Hematopoietic multipotent progenitor cell treated with erythropoietin and hydrocortisone succinate and interleukin-3 and kit ligand, for 8 days (in vitro differentiated cells): ENCODE data around the gene COX15.
"Not testable (repeated sequence)": the region's sequence is repeated elsewhere in the genome, so short reads cannot be mapped to it uniquely, and the experiment has no call there.

Source experiments
- DNase-seq: peaks from one replicate; pipeline ENCODE4 v3.0.0-alpha.2; 2015

COX15 gene

DNA sequence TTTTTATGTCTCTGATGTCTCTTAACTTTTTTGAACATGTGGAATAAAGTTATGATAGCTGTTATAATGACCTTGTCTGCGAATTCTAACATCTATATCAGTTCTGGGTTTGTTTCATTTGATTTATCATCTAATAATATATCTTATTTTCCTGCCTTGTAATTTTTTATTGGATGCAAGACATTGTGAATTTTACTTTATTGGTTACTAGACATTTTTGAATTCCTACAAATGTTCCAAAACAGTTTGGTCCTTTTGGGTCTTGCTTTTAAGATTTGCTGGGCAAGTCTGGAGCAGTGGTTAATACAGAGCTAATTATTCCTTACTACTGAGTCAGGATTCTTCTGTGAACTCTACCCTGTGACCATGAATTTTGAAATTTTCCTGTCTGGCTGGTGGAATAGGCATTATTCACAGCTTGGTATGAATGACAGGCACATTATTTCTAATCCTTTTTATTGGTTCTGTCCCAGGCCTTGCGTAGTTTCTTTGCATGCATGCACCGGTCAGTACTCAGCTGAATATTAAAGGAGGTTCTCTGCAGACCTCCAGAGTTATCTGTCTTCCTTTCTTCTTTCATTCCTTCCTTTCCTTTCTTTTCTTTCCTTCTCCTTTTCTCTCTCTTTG lies 9.1 kb upstream of the COX15 start:
- no peak for DNase-seq

DNA sequence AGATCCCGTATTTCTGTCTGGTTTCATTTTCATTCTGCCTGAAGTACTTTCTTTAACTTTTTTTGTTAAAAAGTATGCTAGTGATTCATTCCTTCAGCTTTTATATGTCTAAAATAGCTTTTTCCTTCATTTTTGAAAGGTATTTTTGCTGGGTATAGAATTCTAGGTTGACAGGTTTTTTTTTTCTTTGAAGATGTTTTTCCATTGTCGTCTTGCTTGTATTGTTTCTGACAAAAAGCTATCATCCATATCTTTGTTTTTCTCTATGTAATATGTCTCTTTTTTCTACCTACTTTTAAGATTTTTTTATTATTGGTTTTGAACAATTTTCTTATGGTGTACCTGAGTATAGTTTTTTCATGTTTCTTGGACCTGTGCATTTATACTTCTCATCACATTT lies 8.3 kb upstream of the COX15 start:
- no peak for DNase-seq

DNA sequence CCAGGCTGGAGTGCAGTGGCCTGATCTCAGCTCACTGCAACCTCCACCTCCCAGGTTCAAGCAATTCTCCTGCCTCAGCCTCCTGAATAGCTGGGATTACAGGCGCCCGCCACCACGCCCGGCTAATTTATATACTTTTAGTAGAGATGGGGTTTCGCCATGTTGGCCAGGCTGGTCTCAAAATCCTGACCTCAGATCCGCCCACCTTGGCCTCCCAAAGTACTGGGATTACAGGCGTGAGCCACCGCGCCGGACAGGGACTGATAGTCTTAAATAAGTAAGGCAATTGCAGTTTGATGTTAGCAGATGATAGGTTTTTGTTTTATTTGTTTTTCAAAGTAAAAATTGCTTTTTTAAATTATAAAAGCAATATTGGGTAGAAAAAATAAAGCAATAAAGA lies 2.2 kb upstream of the COX15 start:
- not testable (repeated sequence) for DNase-seq

DNA sequence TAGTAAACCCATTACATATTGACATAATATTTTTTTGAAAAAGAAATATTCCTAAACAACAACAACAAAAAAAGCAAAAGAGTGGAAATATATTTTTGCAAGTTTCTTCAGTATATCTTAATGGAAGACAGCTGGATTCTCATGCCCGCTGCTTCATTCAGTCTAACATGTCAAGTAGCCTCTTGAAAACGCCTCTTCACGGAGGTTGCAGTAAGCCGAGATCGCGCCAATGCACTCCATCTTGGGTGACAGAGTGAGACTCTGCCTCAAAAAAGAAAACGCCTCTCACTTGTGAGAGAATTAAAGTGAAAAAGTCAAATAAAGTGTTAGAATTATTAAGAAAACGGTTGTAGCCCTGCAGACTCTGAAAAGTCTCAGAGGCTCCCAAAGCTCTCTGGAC lies 1.4 kb upstream of the COX15 start:
- DNase-seq: no peak

DNA sequence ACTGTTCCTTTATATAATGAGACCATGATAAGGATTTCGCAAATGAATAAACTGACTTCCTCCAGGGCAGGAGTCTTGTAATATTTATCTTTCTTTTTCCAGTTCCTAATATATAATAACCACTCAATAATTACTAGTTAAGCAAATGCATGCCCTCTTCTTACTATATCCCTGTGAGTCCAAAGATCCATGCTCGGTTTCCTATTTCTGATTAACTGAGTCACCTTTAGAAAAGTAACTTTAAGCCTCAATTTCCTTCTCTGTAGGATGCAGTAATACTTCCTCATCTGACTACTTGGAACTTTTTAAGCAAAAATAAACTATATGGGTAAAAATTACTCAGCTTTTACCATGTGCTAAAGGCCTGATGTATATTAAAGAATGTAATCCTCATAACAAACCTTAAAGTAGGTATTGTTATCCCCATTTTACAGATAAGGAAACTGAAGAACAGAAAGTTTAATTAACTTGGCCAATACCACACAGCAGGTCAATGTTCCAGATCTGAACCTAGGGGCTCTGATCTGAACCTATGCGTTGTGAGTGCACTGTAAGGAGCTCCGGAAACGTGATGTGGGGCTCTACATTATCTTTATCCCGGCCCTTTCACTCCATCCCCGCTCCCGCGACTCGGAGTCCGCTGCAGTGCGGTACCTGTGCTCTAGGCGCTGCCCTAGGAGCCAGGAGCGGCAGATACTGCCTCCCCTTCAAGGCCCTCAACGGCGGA lies 458 bp downstream of the COX15 start:
- DNase-seq: no peak

DNA sequence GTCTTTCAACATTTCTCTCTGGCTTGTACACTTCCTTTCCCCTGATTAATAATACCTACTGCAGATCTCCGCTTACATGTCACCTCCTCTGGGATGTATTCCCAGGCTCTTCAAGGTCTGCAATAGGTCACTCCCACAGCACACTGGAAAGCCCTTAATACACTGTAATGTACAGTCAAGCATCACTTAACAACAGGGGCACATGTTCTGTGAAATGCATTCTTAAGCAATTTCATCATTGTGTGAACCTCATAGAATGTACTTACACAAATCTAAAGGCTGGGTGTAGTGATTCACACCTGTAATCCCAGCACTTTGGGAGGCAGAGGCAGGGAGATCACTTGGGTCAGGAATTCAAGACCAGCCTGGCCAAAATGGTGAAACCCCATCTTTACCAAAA lies 1.9 kb downstream of the COX15 start:
- no peak for DNase-seq

GRCh38 chr10:99720387-99720786 lies 11.5 kb downstream of the COX15 start:
- no peak for DNase-seq

DNA sequence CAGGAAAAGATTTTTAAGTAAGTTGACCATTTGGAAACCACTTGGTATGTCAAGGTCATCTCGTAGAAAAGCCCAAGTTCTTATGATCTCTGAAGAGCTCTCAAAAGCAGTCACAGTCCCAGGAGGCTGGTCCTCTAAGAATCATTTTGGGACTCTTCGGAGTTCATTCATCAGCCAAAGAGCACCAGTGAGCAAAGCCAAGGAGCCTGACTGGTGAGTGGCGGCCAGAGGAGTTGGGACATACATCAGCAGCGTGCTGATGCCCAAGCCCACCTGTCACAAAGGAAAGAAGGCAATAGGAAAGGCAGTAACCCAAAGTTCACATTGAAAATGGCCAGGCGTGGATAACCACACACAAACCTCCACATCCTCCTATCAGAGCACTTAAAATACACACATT lies 17.5 kb downstream of the COX15 start:
- DNase-seq: no peak

DNA sequence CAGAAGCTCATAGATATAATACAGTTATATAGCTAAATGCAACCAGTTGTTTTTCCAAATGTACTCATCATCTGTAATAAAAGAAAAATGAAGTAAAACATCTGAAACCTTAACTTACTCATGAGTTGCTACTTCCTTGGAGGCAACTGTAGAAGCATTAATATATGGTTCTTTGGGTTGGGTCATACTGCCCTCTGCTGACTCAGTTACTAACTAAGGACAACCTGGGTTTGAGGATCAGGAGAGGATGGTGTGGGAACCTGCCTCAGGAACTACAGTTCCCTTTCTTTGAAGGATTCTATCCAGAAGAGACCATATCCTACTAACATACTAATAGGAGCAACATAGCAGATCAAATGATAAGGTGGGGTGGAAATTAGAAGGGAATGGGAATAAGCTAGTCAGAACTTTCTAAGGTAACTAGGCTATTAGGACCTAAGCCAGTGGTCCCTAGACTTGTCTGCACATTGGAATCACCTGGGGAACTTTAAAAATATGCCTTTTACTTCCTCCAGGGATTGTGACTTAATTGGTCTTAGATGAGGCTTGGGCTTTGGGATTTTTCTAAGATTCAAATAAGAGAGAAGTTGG lies 20.7 kb downstream of the COX15 start:
- DNase-seq: peak; percentile 84

GRCh38 chr10:99709480-99710229 lies 22.3 kb downstream of the COX15 start:
- peak; percentile 61 for DNase-seq

DNA sequence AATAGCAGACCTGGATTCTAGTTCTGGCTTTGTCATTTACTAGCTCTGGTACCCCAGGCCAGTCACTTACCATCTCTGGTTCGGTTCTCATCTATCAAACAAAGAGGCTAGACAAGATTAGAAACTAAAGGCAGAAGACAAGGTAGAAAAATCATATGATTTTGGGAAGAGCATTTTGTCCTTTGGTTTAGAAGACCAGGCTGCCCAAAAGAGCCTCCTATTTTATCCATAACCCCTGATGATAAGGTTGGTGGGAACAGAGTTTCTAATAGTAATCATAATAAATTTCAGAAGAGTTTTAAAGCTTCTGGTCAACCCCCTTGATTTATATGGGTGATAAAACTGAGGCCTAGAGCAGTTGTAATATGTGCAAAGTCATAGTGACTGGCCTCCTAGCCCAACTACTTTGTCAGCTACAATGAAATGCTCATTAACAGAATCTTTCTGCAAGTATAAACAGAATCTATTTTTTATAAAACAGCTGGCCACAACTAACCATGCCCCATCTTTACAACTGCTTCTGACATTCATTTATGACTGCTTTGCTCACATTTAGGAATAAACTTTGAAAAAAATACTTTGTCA lies 23.4 kb downstream of the COX15 start:
- peak; percentile 73 for DNase-seq

- DNase-seq: no peak
These were observed 31.3 kb downstream of the COX15 start for GRCh38 chr10:99700649-99701048.

DNA sequence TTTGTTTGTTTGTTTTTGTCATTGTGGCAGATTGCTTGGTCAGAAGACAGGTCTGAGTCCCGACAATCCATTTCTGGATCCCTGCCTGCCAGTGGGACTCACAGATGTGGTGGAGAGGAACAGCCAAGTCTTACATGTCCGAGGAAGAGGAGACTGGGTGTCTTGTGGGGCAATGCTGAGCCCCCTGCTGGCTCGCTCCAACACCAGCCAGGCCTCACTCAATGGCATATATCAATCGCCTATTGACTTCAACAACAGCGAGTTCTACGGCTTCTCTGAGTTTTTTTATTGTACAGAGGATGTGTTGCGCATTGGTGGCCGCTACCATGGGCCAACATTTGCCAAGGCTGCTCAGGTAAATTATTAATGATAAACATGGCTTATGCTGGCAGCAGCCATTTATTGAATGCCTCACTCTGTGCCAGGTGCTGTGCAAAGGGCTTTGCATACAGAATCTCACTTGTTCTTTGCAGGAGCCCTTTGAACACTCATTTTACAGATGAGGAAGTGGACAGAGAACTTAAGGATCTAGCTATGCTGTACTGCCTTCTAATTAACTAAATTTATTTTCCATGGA lies 33.3 kb downstream of the COX15 start:
- DNase-seq: peak; percentile 27

DNA sequence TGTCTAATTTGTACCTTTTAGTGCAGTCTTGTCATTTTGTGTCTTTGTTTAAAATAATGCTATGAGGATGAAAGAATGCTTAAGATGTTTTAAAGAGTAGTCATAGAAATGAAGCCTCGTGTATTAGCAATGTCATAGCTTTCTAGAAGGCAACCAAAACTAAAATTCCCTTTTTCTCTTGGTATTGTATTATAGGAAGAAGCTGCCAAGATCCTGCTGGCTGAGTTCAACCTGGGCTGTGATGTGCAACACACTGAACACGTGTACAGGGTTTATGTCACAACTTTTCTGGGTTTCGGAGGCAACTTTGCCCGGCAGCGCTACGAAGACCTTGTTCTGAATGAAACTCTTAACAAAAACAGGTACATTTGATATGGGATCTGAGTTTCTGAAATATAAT lies 36.2 kb downstream of the COX15 start:
- DNase-seq: no peak

- no peak for DNase-seq
These were observed 37.9 kb downstream of the COX15 start for GRCh38 chr10:99693933-99694583.

GRCh38 chr10:99689461-99689860 lies 42.5 kb downstream of the COX15 start:
- DNase-seq: no peak

DNA sequence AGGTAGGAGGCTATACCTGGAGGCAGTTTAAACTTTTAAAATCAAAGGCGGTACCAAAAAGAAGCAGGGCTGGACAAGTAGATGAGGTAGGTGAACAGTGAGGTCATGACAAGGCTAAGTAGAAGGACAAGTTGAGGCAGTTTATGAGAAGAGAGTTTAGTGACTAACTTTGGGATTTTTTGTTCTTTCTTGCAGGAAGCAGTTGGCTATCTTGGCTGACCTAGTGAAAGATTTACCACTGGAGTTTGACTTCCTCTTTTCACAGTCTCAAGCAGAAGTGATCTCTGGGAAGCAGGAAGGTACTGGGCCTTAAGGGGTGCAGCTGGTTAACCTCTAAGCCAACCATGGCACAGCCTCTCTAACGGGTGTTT lies 46.3 kb downstream of the COX15 start:
- DNase-seq: peak; percentile 48

GRCh38 chr10:99682752-99683151 lies 49.2 kb downstream of the COX15 start:
- peak; percentile 48 for DNase-seq
